Heart left ventricle (tissue), 16 donors: ENCODE data around the gene SLC38A10. TPM values are rescaled to one million over a fixed set of nuclear protein-coding genes. Genes with fewer than 3 reads are reported as not detected.
A peak's percentile ranks its signal among the peaks of the same experiment; 100 is the strongest.

Experiments
- ATAC-seq, 4 donors: fragments of 200-7000 bp; cut with Tn5 transposase; one replicate each; pipeline ENCODE4 v1.9.1; 2020 to 2022; ENCODE audit warnings: moderate library complexity in 4 of 4, mild to moderate bottlenecking in 3 of 4, moderate number of reproducible peaks in 1 of 4
- DNase-seq, 5 donors: peaks; one replicate each; pipeline ENCODE4 v3.0.0-alpha.2; 2020
- H3K27ac ChIP-seq, 12 donors: fragments of 200-600 bp; sonication (generic) in 4 of 12; one replicate each; pipeline versions ENCODE4 v1.5.0 to v1.8.0; 2016 to 2022; ENCODE audit warnings: mild to moderate bottlenecking in 2 of 12
- H3K27me3 ChIP-seq, 9 donors: fragments of 200-600 bp; sonication (generic) in 2 of 9; one replicate each; pipeline versions ENCODE4 v1.5.1 to v1.8.0; 2016 to 2022; ENCODE audit warnings: mild to moderate bottlenecking in 3 of 9
- H3K36me3 ChIP-seq, 9 donors: fragments of 200-600 bp; sonication (generic) in 2 of 9; one replicate each; pipeline versions ENCODE4 v1.5.0 to v1.8.0; 2018 to 2022; ENCODE audit warnings: mild to moderate bottlenecking in 2 of 9
- H3K4me1 ChIP-seq, 12 donors: fragments of 200-600 bp; sonication (generic) in 4 of 12; one replicate each; pipeline versions ENCODE4 v1.5.0 to v1.8.0; 2016 to 2022; ENCODE audit warnings: mild to moderate bottlenecking in 3 of 12
- H3K4me3 ChIP-seq, 12 donors: fragments of 200-600 bp; sonication (generic) in 4 of 12; one replicate each; pipeline versions ENCODE4 v1.5.0 to v1.8.0; 2017 to 2022; ENCODE audit warnings: mild to moderate bottlenecking in 9 of 12, moderate library complexity in 4 of 12
- H3K9me3 ChIP-seq, 12 donors: fragments of 200-600 bp; sonication (generic) in 4 of 12; one replicate each; pipeline versions ENCODE4 v1.5.0 to v1.8.0; 2016 to 2022; ENCODE audit warnings: mild to moderate bottlenecking in 1 of 12
- POLR2A ChIP-seq, 2 donors: fragments of 450-650 bp; IDR thresholded peaks; one replicate each; pipeline ENCODE4 v1.6.1; 2017; ENCODE audit warnings: antibody characterized with exemption in 2 of 2, mild to moderate bottlenecking in 2 of 2, moderate library complexity in 2 of 2
- WGBS, 4 donors: extraction: QIAGEN DNeasy Blood & Tissue Kit in 2 of 4; methylation state at CpG; one replicate each; pipeline versions ENCODE4 v1.1.5 to v1.1.7; 2013 to 2018; 5-methylcytosine and 5-hydroxymethylcytosine counted together
- intact Hi-C, 10 donors: fragments of 100-400 bp; cut with DNase I; formaldehyde crosslinking; loops; one replicate each; pipeline versions ENCODE4 v1.11.1 to v1.14.2; 2022
- polyA plus RNA-seq, 2 donors: library from polyadenylated mRNA; stranded (reverse); fragments of 200-250 nt; gene quantifications; one replicate each; pipeline ENCODE4 v1.2.3, GENCODE V29; 2013
- total RNA-seq, 9 donors: library from RNA; depleted of rRNA in 2 of 9; stranded (reverse); fragments of >200 nt in 2 of 9; fragmentation: NEBNext Ultra II Directional in 3 of 9; extraction: Animal tissue kit (Norgen Biotek cat#: 25700) in 3 of 9; gene quantifications; one replicate each; pipeline versions ENCODE4 v1.1.0 to v1.2.4, GENCODE V29; 2016 to 2023
- TF ChIP-seq, protein P1 (sequence below), 12 donors: fragments of 200-600 bp; sonication (generic) in 4 of 12; IDR thresholded peaks; one replicate each; pipeline versions ENCODE4 v1.5.0 to v1.8.0; 2018 to 2022; ENCODE audit warnings: antibody characterized with exemption in 12 of 12, mild to moderate bottlenecking in 5 of 12
- donor health status: ischemic (EF 13 %, LVEDD 7.1; RV severe dilation, severe dysfunction).
- donor health status: healthy with polysubstance abuse.
- donor health status: DM: no; HTN: yes; CAD: no.
- donor health status: DM: no; HTN: no; CAD: no.
- donor health status: ischemic (EF 25% LVEDD 6.9; RV normal size, moderate dysfunction).
- donor health status: ischemic (EF 25% LVEDD 5.7; RV mildly dilated, moderate dysfunction).
- donor health status: healthy.
- donor health status: DM: yes; HTN: yes; CAD: no.
- donor health status: ischemic (EF 35%, LVEDD 5.7; RV mildly dilated, moderate dysfunction).
- donor health status: nonischemic (EF 11% LVEDD 7.7; RV severe dilation, severe dysfunction).
- donor health status: DM: yes; HTN: yes; CAD: no.
- donor health status: PGD.
- donor health status: ischemic (EF 29% LVEDD 5.4; RV normal size, mild dysfunction).
- donor health status: nonischemic (EF 23%, LVEDD 6.1; RV moderate dilation, normal function).

Gene SLC38A10
- total and polyA plus RNA-seq, 11 donors: 27.4 to 67.7 (median 46.7) TPM

GRCh38 chr17:81285894-81286293 lies 9.2 kb downstream of the SLC38A10 start:
- Histone ChIP-seq H3K9me3 (no peaks in the 10 kb centered on the region), H3K27ac (peak overlapping the region; percentile 71 to 94 (median 82)), H3K27me3 (no peaks in the 10 kb centered on the region), H3K4me1 (peaks cover 4 to 61% (median 28%) of the 10 kb centered on the region in 12 donors), H3K36me3 (peaks cover 0 to 60% (median 24%) of the 10 kb centered on the region in 9 donors), H3K4me3 (peak overlapping the region in 10 of 12 donors; percentile 38 to 58 (median 46))
- ATAC-seq (peak in 2 of 4 donors; percentile 13 to 52), DNase-seq (no peak)
- 53 to 62% (median 61%) methylated on average over 10 to 12 of the region's 12 CpGs for WGBS, 4 donors
- TF ChIP-seq, protein P1, sequence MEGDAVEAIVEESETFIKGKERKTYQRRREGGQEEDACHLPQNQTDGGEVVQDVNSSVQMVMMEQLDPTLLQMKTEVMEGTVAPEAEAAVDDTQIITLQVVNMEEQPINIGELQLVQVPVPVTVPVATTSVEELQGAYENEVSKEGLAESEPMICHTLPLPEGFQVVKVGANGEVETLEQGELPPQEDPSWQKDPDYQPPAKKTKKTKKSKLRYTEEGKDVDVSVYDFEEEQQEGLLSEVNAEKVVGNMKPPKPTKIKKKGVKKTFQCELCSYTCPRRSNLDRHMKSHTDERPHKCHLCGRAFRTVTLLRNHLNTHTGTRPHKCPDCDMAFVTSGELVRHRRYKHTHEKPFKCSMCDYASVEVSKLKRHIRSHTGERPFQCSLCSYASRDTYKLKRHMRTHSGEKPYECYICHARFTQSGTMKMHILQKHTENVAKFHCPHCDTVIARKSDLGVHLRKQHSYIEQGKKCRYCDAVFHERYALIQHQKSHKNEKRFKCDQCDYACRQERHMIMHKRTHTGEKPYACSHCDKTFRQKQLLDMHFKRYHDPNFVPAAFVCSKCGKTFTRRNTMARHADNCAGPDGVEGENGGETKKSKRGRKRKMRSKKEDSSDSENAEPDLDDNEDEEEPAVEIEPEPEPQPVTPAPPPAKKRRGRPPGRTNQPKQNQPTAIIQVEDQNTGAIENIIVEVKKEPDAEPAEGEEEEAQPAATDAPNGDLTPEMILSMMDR (IDR thresholded peaks at IDR 0.05): no peak
- TF ChIP-seq POLR2A (IDR thresholded peaks at IDR 0.05): no peak
- intact Hi-C loops: loop anchor here in 1 of 10 donors (2.0 kb wide), 1 partner anchor 199 kb away; no protein-coding TSS in a partner anchor

- Histone ChIP-seq H3K4me1 (peaks cover 4 to 55% (median 28%) of the 10 kb centered on the region in 12 donors), H3K9me3 (no peaks in the 10 kb centered on the region), H3K27ac (peak overlapping the region; percentile 71 to 94 (median 82)), H3K4me3 (peak overlapping the region in 11 of 12 donors; percentile 23 to 58 (median 43)), H3K36me3 (peaks cover 0 to 65% (median 24%) of the 10 kb centered on the region in 9 donors), H3K27me3 (no peaks in the 10 kb centered on the region)
- DNase-seq (peak; percentile 86 to 92 (median 89)), ATAC-seq (peak; percentile 66 to 93 (median 88))
- intact Hi-C loops: loop anchor here in 1 of 10 donors (2.0 kb wide), 1 partner anchor 199 kb away; no protein-coding TSS in a partner anchor
- no peak for TF ChIP-seq POLR2A (IDR thresholded peaks at IDR 0.05)
- TF ChIP-seq, protein P1 (IDR thresholded peaks at IDR 0.05): no peak
- WGBS, 4 donors: 26 to 37% (median 31%) methylated on average over 29 to 37 of the region's 37 CpGs
Measured at GRCh38 chr17:81285179-81285878, 9.8 kb downstream of the SLC38A10 start.

DNA sequence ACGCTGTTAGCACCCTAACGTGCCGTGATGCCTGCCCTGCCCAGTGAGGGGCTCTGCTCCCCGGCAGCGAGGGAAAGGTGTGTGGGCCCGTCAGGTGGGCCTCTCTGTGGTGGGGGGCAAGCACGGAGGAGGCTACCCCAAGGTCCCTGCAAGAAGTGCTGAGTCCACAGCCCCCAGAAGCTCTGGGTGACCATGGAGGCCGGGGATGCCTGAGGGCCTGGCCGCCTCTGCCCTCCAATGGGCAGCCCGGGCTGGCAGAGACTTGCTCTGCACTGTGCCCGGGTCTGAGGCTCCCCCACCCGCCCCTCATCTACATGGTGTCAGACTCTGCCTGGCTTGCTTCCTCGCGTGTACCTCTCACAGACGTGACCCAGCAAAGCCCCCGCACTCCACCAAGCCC lies 12.2 kb downstream of the SLC38A10 start:
- Histone ChIP-seq H3K36me3 (peaks cover 0 to 70% (median 27%) of the 10 kb centered on the region in 9 donors), H3K4me1 (peaks cover 4 to 41% (median 31%) of the 10 kb centered on the region in 12 donors), H3K27ac (no peak overlapping the region), H3K4me3 (no peak overlapping the region), H3K9me3 (no peaks in the 10 kb centered on the region), H3K27me3 (no peaks in the 10 kb centered on the region)
- WGBS, 4 donors: 92 to 97% (median 95%) methylated on average over 10 to 16 of the region's 16 CpGs
- TF ChIP-seq, protein P1 (IDR thresholded peaks at IDR 0.05): no peak
- no peak for TF ChIP-seq POLR2A (IDR thresholded peaks at IDR 0.05)
- DNase-seq: peak in 2 of 5 donors; percentile 14 to 44
- intact Hi-C loops: no loop called here
- no peak for ATAC-seq

DNA sequence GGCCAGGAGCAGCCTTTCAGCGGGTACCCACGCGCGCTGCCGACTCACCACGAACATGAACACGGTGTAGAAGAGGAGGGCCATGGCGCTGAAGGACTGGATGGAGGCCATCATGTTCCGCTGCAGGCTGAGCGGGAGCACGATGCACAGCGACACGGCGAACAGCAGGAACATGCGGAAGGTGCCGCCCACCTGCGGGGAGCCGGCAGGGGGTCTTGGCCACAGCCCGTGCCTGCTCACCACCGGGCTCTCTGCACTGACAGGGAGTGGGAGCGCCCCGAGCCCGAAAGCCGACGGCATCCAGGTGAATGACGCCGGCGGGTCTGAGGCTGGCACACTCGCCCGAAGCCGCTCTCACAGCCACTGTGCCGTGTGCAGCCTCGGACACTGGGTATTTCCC lies 13.0 kb downstream of the SLC38A10 start:
- TF ChIP-seq, protein P1 (IDR thresholded peaks at IDR 0.05): no peak
- no peak for TF ChIP-seq POLR2A (IDR thresholded peaks at IDR 0.05)
- H3K27ac ChIP-seq: no peak overlapping the region
- ATAC-seq (no peak), DNase-seq (peak in 2 of 5 donors; percentile 21 to 67)
- intact Hi-C loops: no loop called here
- 93 to 97% (median 96%) methylated on average over 32 to 33 of the region's 33 CpGs for WGBS, 4 donors
- no peaks in the 10 kb centered on the region for H3K9me3 ChIP-seq
- H3K4me3 ChIP-seq: no peak overlapping the region
- no peaks in the 10 kb centered on the region for H3K27me3 ChIP-seq
- peaks cover 4 to 42% (median 31%) of the 10 kb centered on the region in 12 donors for H3K4me1 ChIP-seq
- peaks cover 0 to 69% (median 28%) of the 10 kb centered on the region in 9 donors for H3K36me3 ChIP-seq
